HCT116 (cell line): ENCODE results near the gene EXD3. TPM values are rescaled to one million over a fixed set of nuclear protein-coding genes. Genes with fewer than 3 reads are reported as not detected.

ENCODE experiments used
- ATAC-seq: fragments of 200-7000 bp; cut with Tn5 transposase; 2 replicates; pipeline ENCODE4 v1.9.1; 2020; ENCODE audit warnings: mild to moderate bottlenecking, moderate library complexity
- BruUV-seq: library from RNA; stranded (reverse); fragments of 400-500 nt; replicated peaks from 2 replicates; lab custom pipeline; 2021; lab: Mats Ljungman, UMichigan
- CTCF ChIA-PET: fragments of 300-600 bp; sonication (Branson Sonifier 250); formaldehyde crosslinking; loops from one replicate; lab custom pipeline; 2021; ENCODE audit warnings: antibody characterized with exemption; lab: Charles Lee
- POLR2A ChIA-PET: fragments of 300-600, 350-600 bp; sonication (Branson Sonifier 250); formaldehyde crosslinking; loops from one replicate; lab custom pipeline; 2021; ENCODE audit warnings: antibody characterized with exemption; lab: Charles Lee
- RAD21 ChIA-PET, 2 experiments: fragments of 300-600 bp; sonication (Branson Sonifier 250); formaldehyde crosslinking; loops; one replicate each; lab custom pipeline; 2023; ENCODE audit warnings: low total read pairs in 2 of 2; ENCODE audit not compliant: uncharacterized antibody in 2 of 2, unreplicated experiment in 2 of 2, low non-redundant PET in 1 of 2; lab: Charles Lee
- DNase-seq: peaks from one replicate; pipeline ENCODE4 v3.0.0-alpha.2; 2010; ENCODE audit warnings: low read depth, low spot score
- H2AFZ ChIP-seq: fragments of 200-600 bp; shearing (Covaris generic), sonication (generic); 2 replicates; pipeline ENCODE4 v1.6.1; 2017; ENCODE audit warnings: low read depth, mixed run types, mixed read lengths, antibody characterized with exemption, low read length; ENCODE audit not compliant: poor library complexity, severe bottlenecking
- H3K27ac ChIP-seq: 2 replicates; pipeline ENCODE4 v1.5.1; 2012; ENCODE audit warnings: low read depth, low read length
- H3K27me3 ChIP-seq: fragments of 200-600 bp; sonication (generic); 2 replicates; pipeline ENCODE4 v1.6.1; 2016; ENCODE audit warnings: mixed run types, low read length, mixed read lengths; ENCODE audit not compliant: insufficient read depth
- H3K36me3 ChIP-seq, 2 experiments: fragments of 200-500 bp in 1 of 2; fragments of 200-600 bp in 1 of 2; sonication (Bioruptor generic) in 1 of 2; sonication (generic) in 1 of 2; 2 replicates each; pipeline versions ENCODE4 v1.5.1 to v1.6.1; 2014 to 2016; ENCODE audit warnings: low read length in 2 of 2, inconsistent platforms in 1 of 2, mixed read lengths in 1 of 2, mixed run types in 1 of 2; ENCODE audit not compliant: insufficient read depth in 2 of 2, control insufficient read depth in 1 of 2
- H3K4me1 ChIP-seq, 2 experiments: fragments of 200-600 bp in 1 of 2; sonication (generic) in 1 of 2; 2 replicates each; pipeline versions ENCODE4 v1.5.1 to v1.6.1; 2012 to 2017; ENCODE audit warnings: low read length in 2 of 2, inconsistent platforms in 1 of 2, mild to moderate bottlenecking in 1 of 2, mixed read lengths in 1 of 2, mixed run types in 1 of 2, moderate library complexity in 1 of 2; ENCODE audit not compliant: insufficient read depth in 2 of 2, control insufficient read depth in 1 of 2
- H3K4me2 ChIP-seq: fragments of 200-600 bp; sonication (generic); 2 replicates; pipeline ENCODE4 v1.6.1; 2017; ENCODE audit warnings: mixed run types, low read length, mixed read lengths
- H3K4me3 ChIP-seq, 2 experiments: fragments of 200-600 bp in 1 of 2; sonication (generic) in 1 of 2; replicated peaks in 1 of 2; 2 replicates each; pipeline ENCODE4 v1.5.1; 2011 to 2016; ENCODE audit warnings: low read length in 2 of 2, control low read depth in 1 of 2, low read depth in 1 of 2, mild to moderate bottlenecking in 1 of 2, mixed read lengths in 1 of 2, mixed run types in 1 of 2
- H3K79me2 ChIP-seq: fragments of 200-600 bp; sonication (generic); 2 replicates; pipeline ENCODE4 v1.6.1; 2017; ENCODE audit warnings: mild to moderate bottlenecking, mixed run types, low read length, moderate library complexity, mixed read lengths; ENCODE audit not compliant: insufficient read depth
- H3K9ac ChIP-seq: fragments of 200-600 bp; sonication (generic); 2 replicates; pipeline ENCODE4 v1.6.1; 2016; ENCODE audit warnings: low read length, mixed read lengths
- H3K9me2 ChIP-seq: fragments of 200-600 bp; sonication (generic), shearing (Covaris generic); 2 replicates; pipeline ENCODE4 v1.6.1; 2017; ENCODE audit warnings: mixed run types, mild to moderate bottlenecking, moderate library complexity; ENCODE audit not compliant: insufficient read depth
- H3K9me3 ChIP-seq, 2 experiments: fragments of 200-500 bp in 1 of 2; fragments of 200-600 bp in 1 of 2; sonication (Bioruptor generic) in 1 of 2; sonication (generic) in 1 of 2; 2 replicates each; pipeline ENCODE4 v1.6.1; 2014 to 2017; ENCODE audit warnings: low read length in 2 of 2, mixed read lengths in 2 of 2, inconsistent platforms in 1 of 2, low read depth in 1 of 2, mild to moderate bottlenecking in 1 of 2, mixed run types in 1 of 2, moderate library complexity in 1 of 2; ENCODE audit not compliant: control insufficient read depth in 1 of 2, insufficient read depth in 1 of 2
- H4K20me1 ChIP-seq: fragments of 200-600 bp; sonication (generic), shearing (Covaris generic); 2 replicates; pipeline ENCODE4 v1.6.1; 2017; ENCODE audit warnings: mixed run types, mild to moderate bottlenecking, moderate library complexity; ENCODE audit not compliant: insufficient read depth
- CBX3 ChIP-seq: IDR thresholded peaks from 2 replicates; pipeline ENCODE4 v1.6.1; 2012; ENCODE audit warnings: low read depth
- CEBPB ChIP-seq: IDR thresholded peaks from 2 replicates; pipeline ENCODE4 v1.6.1; 2012; ENCODE audit warnings: low read depth
- CTCF ChIP-seq, 3 experiments: fragments of 200-600 bp in 1 of 3; sonication (generic) in 1 of 3; IDR thresholded peaks in 2 of 3; conservative IDR thresholded peaks in 1 of 3; 2 replicates each; pipeline ENCODE4 v1.5.1; 2012 to 2017; ENCODE audit warnings: low read depth in 2 of 3, low read length in 2 of 3, antibody characterized with exemption in 1 of 3, borderline replicate concordance in 1 of 3, control low read depth in 1 of 3, mild to moderate bottlenecking in 1 of 3, mixed read lengths in 1 of 3, mixed run types in 1 of 3, moderate library complexity in 1 of 3; ENCODE audit not compliant: insufficient read depth in 1 of 3
- EGR1 ChIP-seq: IDR thresholded peaks from 2 replicates; pipeline ENCODE4 v1.6.1; 2012; ENCODE audit warnings: low read depth
- EZH2 ChIP-seq: fragments of 200-600 bp; sonication (generic); IDR thresholded peaks from 2 replicates; pipeline ENCODE4 v1.6.1; 2017; ENCODE audit warnings: antibody characterized with exemption, mixed run types
- FOSL1 ChIP-seq: IDR thresholded peaks from 2 replicates; pipeline ENCODE4 v1.6.1; 2012; ENCODE audit warnings: low read depth
- JUND ChIP-seq: IDR thresholded peaks from 2 replicates; pipeline ENCODE4 v1.6.1; 2012
- POLR2A ChIP-seq: IDR thresholded peaks from 2 replicates; pipeline ENCODE4 v1.7.0; 2011; ENCODE audit warnings: borderline replicate concordance; ENCODE audit not compliant: insufficient read depth, insufficient read length; ENCODE audit errors: extremely low read depth
- RAD21 ChIP-seq: IDR thresholded peaks from 2 replicates; pipeline ENCODE4 v1.6.1; 2012; ENCODE audit warnings: low read depth, mild to moderate bottlenecking
- SIN3A ChIP-seq: IDR thresholded peaks from 2 replicates; pipeline ENCODE4 v1.6.1; 2012; ENCODE audit warnings: low read depth
- SP1 ChIP-seq: IDR thresholded peaks from 2 replicates; pipeline ENCODE4 v1.6.1; 2012; ENCODE audit warnings: low read depth
- SRF ChIP-seq: IDR thresholded peaks from 2 replicates; pipeline ENCODE4 v1.6.1; 2012; ENCODE audit warnings: low read depth
- TCF7L2 ChIP-seq: IDR thresholded peaks from 2 replicates; pipeline ENCODE4 v1.7.0; 2011; ENCODE audit warnings: borderline replicate concordance, inconsistent platforms; ENCODE audit not compliant: insufficient read depth, insufficient read length; ENCODE audit errors: extremely low read depth
- ZFX ChIP-seq: fragments of 450-650 bp; IDR thresholded peaks from 2 replicates; pipeline ENCODE4 v1.6.1; 2017
- ZNF274 ChIP-seq: fragments of 200-500 bp; sonication (Bioruptor generic); IDR thresholded peaks from 2 replicates; pipeline ENCODE4 v1.6.1; 2014; ENCODE audit warnings: mild to moderate bottlenecking, low read depth, low read length, inconsistent platforms
- intact Hi-C: fragments of 100-400 bp; cut with micrococcal nuclease; formaldehyde crosslinking; loops from 2 replicates; pipeline ENCODE4 v1.10.0; 2022
- total RNA-seq: library from RNA; stranded (reverse); gene quantifications from one replicate; pipeline ENCODE4 v1.2.1, GENCODE V29; 2021; ENCODE audit not compliant: unreplicated experiment
- TF ChIP-seq, protein P1 (sequence below): IDR thresholded peaks from 2 replicates; pipeline ENCODE4 v1.6.1; 2012; ENCODE audit warnings: low read depth

The EXD3 gene
- total RNA-seq, 1 experiment from 2014 or later: 25.4 TPM

DNA sequence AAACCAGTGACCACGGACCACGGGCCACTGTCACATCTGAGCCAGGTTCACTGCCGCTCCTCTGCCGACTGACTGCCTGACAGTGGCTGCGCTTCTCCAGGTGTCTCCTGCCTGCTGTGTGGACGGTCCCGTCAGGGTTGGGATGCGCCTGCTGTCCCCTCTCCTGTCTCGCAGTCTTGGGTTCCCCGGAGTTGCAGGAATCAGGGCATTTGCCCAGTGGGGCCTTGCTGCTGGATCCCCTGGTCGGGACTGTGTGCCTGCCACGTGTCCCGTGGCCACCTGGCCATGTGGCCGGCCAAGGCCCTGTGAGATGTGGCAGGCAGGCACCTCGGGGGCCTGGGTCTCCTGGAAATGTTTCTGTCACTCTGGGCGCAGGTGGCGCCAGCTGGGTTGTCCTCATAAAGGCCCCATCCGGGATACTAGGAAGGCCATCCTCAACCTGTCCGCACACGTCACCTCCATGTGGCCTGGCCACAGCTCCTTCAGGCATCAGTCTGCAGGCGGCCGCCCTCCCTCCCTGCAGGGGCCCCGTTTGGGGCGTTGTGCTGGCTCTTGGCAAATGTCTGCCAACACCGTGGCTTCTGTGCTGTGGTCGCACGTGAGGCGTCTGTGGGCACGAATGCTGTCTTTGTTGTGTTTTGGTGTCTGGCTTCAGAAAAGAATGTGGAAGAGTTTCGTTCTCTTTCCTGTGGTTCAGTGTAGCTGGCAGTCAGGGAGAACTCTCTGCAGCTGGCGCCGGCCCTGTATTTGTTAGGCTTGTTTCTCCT lies 151.8 kb downstream of the EXD3 start:
- Histone ChIP-seq H3K27me3 (no peaks in the 10 kb centered on the region), H4K20me1 (no peaks in the 10 kb centered on the region), H3K4me2 (no peak overlapping the region), H3K36me3 (peaks cover 8 to 25% of the 10 kb centered on the region in 2 experiments; a peak in 3 of 4 replicates), H3K79me2 (no peaks in the 10 kb centered on the region), H3K27ac (no peak overlapping the region; the same call in 1 of the 2 replicates), H2AFZ (no peak overlapping the region), H3K9me2 (no peaks in the 10 kb centered on the region), H3K4me1 (peaks cover 20 to 25% of the 10 kb centered on the region in 2 experiments; a peak in 3 of 4 replicates), H3K9ac (no peak overlapping the region), H3K4me3 (no peak overlapping the region), H3K9me3 (no peaks in the 10 kb centered on the region)
- no TSS peak for BruUV-seq
- intact Hi-C loops: no loop called here
- ChIA-PET RAD21 (no interaction called here), CTCF (no interaction called here), POLR2A (no interaction called here)
- ATAC-seq (no peak), DNase-seq (no peak)
- TF ChIP-seq FOSL1: no peak
- TF ChIP-seq EGR1: no peak
- no peak for TF ChIP-seq POLR2A
- TF ChIP-seq TCF7L2: no peak
- no peak for TF ChIP-seq EZH2
- no peak for TF ChIP-seq CEBPB
- no peak for TF ChIP-seq ZNF274

- Histone ChIP-seq H2AFZ (no peak overlapping the region), H3K27me3 (no peaks in the 10 kb centered on the region), H3K9me2 (no peaks in the 10 kb centered on the region), H3K79me2 (peaks cover 6% of the 10 kb centered on the region; the same call in 1 of the 2 replicates), H3K27ac (no peak overlapping the region), H3K36me3 (peaks cover 12 to 26% of the 10 kb centered on the region in 2 experiments; a peak in 3 of 4 replicates), H3K9me3 (no peaks in the 10 kb centered on the region), H4K20me1 (no peaks in the 10 kb centered on the region), H3K4me1 (peaks cover 6 to 7% of the 10 kb centered on the region in 2 experiments; a peak in 3 of 4 replicates), H3K4me2 (no peak overlapping the region), H3K4me3 (no peak overlapping the region), H3K9ac (no peak overlapping the region)
- DNase-seq (no peak), ATAC-seq (no peak)
- no TSS peak for BruUV-seq
- ChIA-PET RAD21 (no interaction called here), CTCF (no interaction called here), POLR2A (no interaction called here)
- intact Hi-C loops: no loop called here
- TF ChIP-seq CBX3: no peak
- no peak for TF ChIP-seq SP1
- TF ChIP-seq, protein P1, sequence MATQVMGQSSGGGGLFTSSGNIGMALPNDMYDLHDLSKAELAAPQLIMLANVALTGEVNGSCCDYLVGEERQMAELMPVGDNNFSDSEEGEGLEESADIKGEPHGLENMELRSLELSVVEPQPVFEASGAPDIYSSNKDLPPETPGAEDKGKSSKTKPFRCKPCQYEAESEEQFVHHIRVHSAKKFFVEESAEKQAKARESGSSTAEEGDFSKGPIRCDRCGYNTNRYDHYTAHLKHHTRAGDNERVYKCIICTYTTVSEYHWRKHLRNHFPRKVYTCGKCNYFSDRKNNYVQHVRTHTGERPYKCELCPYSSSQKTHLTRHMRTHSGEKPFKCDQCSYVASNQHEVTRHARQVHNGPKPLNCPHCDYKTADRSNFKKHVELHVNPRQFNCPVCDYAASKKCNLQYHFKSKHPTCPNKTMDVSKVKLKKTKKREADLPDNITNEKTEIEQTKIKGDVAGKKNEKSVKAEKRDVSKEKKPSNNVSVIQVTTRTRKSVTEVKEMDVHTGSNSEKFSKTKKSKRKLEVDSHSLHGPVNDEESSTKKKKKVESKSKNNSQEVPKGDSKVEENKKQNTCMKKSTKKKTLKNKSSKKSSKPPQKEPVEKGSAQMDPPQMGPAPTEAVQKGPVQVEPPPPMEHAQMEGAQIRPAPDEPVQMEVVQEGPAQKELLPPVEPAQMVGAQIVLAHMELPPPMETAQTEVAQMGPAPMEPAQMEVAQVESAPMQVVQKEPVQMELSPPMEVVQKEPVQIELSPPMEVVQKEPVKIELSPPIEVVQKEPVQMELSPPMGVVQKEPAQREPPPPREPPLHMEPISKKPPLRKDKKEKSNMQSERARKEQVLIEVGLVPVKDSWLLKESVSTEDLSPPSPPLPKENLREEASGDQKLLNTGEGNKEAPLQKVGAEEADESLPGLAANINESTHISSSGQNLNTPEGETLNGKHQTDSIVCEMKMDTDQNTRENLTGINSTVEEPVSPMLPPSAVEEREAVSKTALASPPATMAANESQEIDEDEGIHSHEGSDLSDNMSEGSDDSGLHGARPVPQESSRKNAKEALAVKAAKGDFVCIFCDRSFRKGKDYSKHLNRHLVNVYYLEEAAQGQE: no peak
- no peak for TF ChIP-seq FOSL1
- TF ChIP-seq SIN3A: no peak
- no peak for TF ChIP-seq ZFX
- no peak for TF ChIP-seq RAD21
- no peak for TF ChIP-seq JUND
- no peak for TF ChIP-seq CEBPB
- TF ChIP-seq EZH2: no peak
- TF ChIP-seq CTCF (IDR thresholded peaks at IDR 0.05 in 2 of 3, conservative IDR thresholded peaks at IDR 0.05 in 1 of 3; ENCODE audit: borderline replicate concordance in 1 of 3, insufficient read depth in 1 of 3, low read depth in 2 of 3, low read length in 2 of 3): no peak
- no peak for TF ChIP-seq EGR1
- TF ChIP-seq SRF: no peak
Measured at GRCh38 chr9:137269231-137269772, 153.7 kb downstream of the EXD3 start.
